Stomach (tissue), 4 donors: ENCODE results near the gene CCPG1.

Experiments used
- CTCF ChIP-seq, 7 experiments: fragments of 450-650 bp in 4 of 7; fragments of 200-600 bp in 3 of 7; sonication (generic) in 3 of 7; IDR thresholded peaks; one replicate each; pipeline ENCODE4 v1.5.1; 2016 to 2019; ENCODE audit warnings: antibody characterized with exemption in 7 of 7, control low read depth in 2 of 7, mild to moderate bottlenecking in 1 of 7
- EP300 ChIP-seq: sonication (generic); formaldehyde crosslinking; IDR thresholded peaks from one replicate; pipeline ENCODE4 v1.6.1; 2017; ENCODE audit warnings: antibody characterized with exemption
- POLR2A ChIP-seq, 4 donors: fragments of 450-650 bp; IDR thresholded peaks; one replicate each; pipeline ENCODE4 v1.6.1; 2016; ENCODE audit warnings: antibody characterized with exemption in 4 of 4, control low read depth in 2 of 4, mild to moderate bottlenecking in 1 of 4, moderate library complexity in 1 of 4

GRCh38 chr15:55402707-55403106, 5.5 kb downstream of the CCPG1 start:
- TF ChIP-seq EP300 (no peak), CTCF (IDR thresholded peaks at IDR 0.05) (no peak), POLR2A (IDR thresholded peaks at IDR 0.05) (no peak)
